HG02938 (cell line): Measurements from ENCODE around the gene APOC1.
"Not testable (repeated sequence)": the region's sequence is repeated elsewhere in the genome, so short reads cannot be mapped to it uniquely, and the experiment has no call there.

Experiments used
- ATAC-seq: cut with Tn5 transposase; IDR thresholded peaks from one replicate; pipeline ENCODE4 v1.9.1; 2021; ENCODE audit warnings: mild to moderate bottlenecking, moderate library complexity; ENCODE audit not compliant: unreplicated experiment

Gene APOC1

DNA sequence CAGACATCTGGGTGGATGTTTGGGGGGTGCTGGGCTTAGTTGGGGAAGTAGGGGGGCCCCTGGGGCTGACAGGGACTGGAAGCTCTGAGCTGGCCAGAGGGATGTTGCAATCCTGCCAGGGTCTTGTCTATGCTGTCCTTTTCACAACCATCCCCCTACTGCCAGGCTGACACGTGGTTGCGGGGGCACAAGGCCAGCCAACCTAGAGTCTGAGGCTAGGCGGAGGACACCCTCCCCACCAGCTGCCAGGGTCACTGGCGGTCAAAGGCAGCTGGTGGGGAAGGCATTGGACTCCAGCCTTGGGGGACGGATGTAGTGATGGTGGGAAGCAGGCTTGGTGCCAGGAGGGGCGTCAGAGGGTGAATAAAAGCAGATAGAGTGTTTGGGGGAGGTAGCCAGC, 1.6 kb upstream of the APOC1 start:
- no peak for ATAC-seq

DNA sequence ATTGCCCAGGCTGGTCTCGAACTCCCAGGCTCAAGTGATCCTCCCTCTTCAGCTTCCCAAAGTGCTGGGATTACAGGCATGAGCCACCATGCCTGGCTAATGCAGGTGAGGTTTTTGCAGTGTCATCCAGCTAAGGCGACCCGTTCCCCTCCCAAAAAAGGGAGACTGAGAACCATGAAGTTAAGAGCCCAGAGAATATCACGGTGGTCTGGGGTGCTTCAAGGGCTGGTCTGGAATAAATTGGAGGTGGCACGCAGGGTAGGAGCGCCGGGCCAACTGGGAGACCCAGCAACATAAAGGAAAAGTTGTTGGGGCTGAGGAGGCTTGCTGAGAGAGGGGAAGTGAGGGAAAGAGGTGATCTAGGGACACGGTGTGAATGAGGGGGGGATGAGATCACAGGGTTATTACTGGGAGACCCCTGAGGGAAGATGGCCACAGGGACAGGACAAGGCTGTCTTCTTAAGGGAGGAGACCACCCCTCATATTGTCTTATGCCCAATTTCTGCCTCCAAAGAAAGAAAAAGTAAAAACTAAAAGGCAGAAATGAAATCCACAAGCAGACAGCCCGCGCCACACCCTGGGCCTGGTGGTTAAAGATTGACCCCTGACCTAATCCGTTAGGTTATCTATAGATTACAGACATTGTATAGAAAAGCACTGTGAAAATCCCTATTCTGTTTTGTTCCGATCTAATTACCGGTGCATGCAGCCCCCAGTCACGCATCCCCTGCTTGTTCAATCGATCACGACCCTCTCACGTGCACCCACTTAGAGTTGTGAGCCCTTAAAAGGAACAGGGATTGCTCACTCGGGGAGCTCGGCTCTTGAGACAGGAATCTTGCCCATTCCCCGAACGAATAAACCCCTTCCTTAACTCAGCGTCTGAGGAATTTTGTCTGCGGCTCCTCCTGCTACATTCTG, 636 bp upstream of the APOC1 start:
- not testable (repeated sequence) for ATAC-seq

DNA sequence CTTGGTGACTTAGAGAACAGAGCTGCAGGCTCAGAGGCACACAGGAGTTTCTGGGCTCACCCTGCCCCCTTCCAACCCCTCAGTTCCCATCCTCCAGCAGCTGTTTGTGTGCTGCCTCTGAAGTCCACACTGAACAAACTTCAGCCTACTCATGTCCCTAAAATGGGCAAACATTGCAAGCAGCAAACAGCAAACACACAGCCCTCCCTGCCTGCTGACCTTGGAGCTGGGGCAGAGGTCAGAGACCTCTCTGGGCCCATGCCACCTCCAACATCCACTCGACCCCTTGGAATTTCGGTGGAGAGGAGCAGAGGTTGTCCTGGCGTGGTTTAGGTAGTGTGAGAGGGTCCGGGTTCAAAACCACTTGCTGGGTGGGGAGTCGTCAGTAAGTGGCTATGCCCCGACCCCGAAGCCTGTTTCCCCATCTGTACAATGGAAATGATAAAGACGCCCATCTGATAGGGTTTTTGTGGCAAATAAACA, 9.9 kb downstream of the APOC1 start:
- no peak for ATAC-seq

DNA sequence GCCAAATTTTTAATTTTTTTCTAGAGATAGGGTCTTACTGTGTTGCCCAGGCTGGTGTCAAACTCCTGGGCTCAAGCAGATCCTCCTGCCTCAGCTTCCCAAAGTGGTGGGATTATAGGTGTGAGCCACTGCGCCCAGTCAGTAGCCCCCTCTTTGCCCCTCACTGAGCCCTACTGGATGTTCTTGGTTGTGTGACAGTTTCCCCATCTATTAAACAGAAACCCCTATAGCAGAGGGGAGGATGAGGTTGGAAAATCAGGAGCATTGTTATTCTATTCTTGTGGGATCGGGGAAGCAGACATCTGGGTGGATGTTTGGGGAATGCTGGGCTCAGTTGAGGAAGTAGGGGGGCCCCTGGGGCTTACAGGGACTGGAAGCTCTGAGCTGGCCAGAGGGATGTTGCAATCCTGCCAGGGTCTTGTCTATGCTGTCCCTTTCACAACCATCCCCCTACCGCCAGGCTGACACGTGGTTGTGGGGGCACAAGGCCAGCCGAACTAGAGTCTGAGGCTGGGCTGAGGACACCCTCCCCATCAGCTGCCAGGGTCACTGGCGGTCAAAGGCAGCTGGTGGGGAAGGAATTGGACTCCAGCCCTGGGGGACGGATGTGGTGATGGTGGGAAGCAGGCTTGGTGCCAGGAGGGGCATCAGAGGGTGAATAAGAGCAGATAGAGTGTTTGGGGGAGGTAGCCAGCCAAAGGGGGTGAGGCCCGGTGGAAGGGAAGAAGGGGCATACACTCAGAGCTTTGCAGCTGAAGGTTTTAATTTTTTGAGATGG, 10.9 kb downstream of the APOC1 start:
- no peak for ATAC-seq

DNA sequence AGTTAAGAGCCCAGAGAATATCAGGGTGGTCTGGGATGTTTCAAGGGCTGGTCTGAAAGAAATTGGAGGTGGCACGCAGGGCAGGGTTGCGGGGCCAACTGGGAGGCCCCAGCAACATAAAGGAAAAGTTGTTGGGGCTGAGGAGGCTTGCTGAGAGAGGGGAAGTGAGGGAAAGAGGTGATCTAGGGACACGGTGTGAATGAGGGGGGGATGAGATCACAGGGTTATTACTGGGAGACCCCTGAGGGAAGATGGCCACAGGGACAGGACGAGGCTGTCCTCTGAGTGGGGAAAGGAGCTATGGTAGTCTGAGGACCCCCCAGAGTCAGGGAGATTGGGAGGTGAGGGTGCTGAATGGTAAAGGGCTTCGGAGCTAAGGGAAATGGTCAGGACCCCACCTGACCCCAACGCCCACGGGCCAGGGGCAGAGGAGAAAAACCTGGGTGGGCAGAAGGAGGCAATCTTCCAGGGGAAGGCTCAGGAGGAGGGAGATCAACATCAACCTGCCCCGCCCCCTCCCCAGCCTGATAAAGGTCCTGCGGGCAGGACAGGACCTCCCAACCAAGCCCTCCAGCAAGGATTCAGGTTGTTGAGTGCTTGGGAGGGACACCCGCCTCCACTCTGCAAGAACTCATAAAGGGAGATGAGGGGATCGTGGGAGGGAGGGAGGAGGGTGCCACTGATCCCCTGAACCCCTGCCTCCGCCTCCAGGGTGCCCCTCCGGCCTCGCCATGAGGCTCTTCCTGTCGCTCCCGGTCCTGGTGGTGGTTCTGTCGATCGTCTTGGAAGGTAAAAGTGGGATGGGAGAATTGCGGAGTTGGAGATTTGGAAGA, 12.1 kb downstream of the APOC1 start:
- not testable (repeated sequence) for ATAC-seq

DNA sequence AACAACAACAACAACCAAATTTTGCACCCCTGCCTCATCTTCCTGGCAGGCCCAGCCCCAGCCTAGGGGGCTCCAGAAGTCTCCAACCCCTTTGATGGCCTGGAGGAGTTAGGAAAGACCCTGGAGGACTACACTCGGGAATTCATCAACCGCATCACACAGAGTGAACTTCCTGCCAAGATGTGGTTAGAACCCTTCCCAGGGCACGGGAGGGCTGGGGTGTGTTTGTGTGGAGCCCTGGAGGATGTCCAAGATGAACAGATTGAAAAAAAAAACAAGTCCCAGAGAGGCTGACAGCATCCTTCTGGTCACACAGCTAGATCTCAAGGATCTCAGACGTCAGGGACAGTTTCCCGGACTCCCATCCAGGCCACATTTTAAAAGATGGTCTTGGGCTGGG, 13.3 kb downstream of the APOC1 start:
- no peak for ATAC-seq

DNA sequence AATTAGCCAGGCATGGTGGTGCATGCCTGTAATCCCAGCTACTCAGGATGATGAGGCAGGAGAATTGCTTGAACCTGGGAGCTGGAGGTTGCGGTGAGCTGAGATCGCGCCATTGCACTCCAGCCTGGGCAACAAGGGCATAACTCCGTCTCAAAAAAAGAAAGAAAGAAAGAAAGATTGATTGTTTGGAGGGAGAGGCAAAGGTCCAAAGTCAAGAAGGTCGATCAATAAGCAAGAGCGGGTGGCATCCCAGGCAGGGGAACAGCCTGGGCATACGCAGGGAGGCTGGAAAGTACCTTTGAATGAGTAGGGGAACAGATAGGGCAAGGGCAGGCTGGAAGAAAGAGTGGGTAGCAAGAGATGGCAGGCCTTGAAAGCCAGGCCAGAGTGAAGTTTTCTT, 15.7 kb downstream of the APOC1 start:
- no peak for ATAC-seq

DNA sequence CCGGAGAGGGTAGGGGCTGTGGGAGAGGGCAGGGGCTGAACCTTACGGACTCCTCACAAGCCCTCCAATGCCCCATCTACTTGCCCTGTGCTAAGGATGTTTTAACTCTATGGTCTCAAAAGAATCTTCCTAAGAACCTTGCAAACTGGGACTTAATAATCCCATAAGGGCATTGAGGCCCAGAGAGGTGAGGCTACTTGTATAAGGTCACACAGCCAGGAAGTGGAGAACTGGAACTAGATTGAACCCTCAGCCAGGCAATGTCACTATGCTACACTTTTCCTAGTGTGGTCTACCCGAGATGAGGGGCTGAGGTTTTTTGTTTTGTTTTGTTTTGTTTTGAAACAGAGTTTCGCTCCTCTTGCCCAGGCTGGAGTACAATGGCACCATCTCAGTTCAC, 17.1 kb downstream of the APOC1 start:
- no peak for ATAC-seq

DNA sequence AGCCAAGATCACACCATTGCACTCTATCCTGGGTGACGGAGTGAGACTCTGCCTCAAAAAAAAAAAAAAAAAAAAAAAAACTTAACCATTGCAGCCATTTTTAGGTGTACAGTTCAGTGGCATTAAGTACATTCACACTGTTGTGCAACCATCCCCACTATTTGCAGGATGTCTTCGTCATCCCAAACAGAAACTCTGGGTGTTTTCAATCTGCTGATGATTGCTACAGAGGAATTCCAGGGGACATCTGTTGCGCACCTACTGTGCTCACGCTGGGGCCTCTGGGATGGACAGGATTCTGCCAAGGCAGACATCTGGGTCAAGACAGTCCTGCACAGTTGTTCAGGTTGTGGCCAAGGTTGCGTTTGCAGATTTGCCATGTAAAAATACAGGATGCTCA, 25.3 kb downstream of the APOC1 start:
- ATAC-seq: no peak

DNA sequence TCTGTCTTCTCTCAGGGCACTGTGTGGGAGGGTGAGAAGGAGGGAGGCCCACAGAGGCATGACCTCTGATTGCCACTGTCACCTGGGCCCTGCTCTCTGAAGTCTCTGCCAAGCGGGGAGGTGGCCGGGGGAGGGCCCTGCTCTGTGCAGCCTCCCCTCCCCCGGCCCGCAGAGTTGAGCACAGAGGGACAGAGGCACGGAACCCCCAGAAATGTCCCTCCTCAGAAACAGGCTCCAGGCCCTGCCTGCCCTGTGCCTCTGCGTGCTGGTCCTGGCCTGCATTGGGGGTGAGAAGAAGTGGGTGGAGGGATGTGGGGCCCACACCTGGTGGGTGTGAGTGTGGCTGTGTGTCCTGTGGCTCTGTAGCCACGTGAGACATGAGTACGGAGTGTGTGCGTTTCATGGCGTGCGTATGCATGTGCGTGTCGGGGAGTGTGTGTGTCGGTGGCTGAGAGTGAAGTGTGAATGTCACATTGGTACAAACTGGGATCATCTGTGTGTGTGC, 27.7 kb downstream of the APOC1 start, which contains the start of gene APOC4:
Gene APOC4 (plus strand): TSS at position 171 of the 505 bp plus-strand sequence. CDS start 41 bp downstream, at position 212.
- ATAC-seq: no peak

DNA sequence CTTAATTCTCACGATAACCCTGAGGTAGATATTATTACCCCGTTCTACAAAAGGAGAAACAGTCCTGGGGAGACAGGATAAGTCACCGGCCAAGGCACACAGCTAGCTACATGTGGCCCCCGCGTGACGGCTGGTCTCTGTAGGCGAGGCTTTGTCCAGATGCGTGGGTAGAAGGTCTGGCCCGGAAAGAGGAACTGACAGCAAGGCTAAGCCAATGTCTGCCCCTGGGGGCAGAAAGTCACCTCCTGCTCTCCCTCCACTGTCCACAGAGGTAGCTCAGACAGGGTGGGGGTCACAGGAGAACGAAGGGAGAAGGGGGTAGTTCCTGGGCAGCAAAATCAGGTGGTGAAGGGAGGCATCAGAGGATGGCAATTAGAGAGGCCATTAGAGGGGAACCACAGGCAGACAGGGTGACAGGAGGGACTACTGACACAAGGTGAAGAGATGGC, 29.4 kb downstream of the APOC1 start:
- no peak for ATAC-seq

DNA sequence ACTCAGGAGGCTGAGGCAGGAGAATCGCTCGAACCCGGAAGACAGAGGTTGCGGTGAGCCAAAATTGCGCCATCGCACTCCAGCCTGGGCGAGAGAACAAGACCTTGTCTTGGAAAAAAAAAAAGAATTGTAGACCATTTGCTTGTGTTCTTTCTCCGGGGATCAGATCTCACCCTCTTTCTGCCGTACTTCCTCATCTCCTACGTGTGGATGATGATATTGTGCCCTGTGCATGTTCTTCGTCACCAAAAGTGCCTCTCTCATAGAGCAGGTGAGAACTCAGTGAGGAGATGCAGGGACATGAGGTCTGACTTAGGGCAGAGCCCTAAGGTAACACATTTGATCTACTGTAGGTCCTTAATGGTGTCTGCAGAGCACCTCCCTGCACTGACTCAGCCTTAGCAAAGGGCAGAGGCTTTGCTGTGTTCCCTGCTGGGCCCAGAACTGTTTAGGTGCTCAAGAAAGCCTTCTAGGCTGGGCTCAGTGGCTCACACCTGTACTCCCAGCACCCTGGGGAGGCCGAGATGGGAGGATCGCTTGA, 32.7 kb downstream of the APOC1 start:
- no peak for ATAC-seq

DNA sequence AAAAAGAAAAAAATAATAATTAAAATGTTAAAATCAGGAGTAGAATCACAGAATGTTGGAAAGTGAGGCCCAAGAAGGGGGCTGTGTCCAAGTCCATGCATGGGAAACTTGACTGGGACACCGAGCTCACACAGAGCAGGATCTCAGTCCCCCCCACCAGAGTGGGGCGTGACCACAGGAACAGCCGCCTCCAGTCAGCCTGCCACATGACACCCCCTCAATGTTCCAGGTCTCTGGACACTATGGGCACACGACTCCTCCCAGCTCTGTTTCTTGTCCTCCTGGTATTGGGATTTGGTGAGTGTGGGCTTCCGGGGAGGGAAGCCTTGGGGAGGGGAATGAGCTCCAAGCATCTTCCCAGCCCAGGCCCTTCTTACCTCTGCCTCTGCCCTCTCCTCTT, 33.8 kb downstream of the APOC1 start:
- ATAC-seq: no peak

DNA sequence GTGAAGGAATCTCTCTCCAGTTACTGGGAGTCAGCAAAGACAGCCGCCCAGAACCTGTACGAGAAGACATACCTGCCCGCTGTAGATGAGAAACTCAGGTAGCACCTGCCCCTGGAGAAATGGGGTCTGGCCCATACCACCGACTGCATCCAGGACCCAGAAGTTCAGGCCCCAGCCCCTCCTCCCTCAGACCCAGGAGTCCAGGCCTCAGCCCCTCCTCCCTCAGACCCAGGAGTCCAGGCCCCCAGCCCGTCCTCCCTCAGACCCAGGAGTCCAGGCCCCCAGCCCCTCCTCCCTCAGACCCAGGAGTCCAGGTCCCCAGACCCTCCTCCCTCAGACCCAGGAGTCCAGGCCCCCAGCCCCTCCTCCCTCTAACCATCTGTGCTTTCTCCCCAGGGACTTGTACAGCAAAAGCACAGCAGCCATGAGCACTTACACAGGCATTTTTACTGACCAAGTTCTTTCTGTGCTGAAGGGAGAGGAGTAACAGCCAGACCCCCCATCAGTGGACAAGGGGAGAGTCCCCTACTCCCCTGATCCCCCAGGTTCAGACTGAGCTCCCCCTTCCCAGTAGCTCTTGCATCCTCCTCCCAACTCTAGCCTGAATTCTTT, 34.5 kb downstream of the APOC1 start:
- ATAC-seq: no peak

DNA sequence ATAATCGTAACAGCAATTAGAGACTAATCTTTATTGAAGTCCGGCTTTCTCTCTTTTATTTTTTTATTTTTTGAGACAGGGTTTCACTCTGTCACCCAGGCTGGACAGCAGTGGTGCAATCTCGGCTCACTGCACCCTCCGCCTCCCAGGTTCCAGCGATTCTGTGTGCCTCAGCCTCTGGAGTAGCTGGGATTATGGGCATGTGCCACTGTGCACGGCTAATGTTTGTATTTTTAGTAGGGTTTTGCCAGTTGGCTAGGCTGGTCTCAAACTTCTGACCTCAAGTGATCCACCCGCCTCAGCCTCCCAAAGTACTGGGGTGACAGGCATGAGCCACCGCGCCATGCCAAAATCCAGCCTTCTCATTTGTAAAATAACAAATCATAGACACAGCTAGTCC, 35.1 kb downstream of the APOC1 start:
- no peak for ATAC-seq

DNA sequence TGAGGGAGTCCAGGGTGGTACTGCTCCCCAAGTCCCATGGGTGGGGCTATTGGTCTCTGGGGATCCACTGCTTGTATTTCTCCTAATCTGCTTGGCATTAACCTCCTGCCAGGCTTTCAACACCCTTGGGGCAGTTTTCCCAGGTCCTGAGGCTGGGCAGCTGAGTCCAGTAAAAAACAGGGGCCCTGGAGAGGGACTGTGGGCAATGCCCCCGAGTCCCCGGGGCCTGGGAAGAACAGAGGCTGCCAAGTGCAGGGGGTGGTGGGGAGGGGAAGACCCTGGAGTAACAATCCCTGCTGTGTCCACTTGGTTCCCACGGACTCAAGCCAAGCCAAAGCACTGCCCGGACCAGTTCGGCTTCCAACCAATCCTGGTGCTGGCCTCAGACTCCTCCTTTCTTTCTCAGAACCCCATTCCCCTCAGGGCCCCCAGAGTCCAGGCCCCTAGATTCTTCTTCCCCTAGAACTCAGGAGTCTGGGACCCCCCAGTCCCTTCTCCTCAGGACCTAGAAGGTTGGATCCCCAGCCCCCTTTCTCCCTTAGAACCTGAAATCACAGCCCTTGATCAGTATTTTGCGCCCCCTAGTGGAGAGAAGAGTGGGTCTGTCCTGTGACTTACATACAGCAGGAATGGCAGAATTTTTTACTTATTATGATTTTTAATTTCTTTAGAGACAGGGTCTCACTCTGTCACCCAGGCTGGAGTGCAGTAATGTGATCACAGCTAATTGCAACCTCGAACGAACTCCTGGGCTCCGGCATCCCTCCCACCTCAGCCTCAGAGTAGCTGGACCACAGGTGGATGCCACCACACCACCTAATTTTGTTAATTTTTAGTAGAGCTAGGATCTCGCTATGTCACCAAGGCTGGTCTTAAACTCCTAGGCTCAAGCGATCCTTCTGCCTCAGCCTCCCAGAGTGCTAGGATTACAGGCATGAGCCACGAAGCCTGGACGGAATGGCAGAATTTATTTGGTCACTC, 37.1 kb downstream of the APOC1 start:
- ATAC-seq: no peak

DNA sequence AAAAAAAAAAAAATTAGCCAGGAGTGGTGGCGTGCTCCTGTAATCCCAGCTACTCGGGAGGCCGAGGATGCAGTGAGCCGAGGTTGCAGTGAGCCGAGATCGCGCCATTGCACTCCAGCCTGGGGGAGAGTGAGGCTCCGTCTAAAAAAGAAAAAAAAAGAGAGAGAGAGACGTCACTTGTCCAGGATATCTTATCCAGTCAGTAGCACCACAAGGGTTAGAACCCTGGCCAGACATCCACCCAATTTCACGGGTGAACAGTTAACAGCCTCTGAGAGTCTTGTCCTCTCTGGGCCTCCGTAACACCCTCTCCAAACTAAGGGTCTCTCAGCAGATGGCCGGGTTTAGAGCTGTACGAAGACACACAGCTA, 39.9 kb downstream of the APOC1 start:
- ATAC-seq: no peak

DNA sequence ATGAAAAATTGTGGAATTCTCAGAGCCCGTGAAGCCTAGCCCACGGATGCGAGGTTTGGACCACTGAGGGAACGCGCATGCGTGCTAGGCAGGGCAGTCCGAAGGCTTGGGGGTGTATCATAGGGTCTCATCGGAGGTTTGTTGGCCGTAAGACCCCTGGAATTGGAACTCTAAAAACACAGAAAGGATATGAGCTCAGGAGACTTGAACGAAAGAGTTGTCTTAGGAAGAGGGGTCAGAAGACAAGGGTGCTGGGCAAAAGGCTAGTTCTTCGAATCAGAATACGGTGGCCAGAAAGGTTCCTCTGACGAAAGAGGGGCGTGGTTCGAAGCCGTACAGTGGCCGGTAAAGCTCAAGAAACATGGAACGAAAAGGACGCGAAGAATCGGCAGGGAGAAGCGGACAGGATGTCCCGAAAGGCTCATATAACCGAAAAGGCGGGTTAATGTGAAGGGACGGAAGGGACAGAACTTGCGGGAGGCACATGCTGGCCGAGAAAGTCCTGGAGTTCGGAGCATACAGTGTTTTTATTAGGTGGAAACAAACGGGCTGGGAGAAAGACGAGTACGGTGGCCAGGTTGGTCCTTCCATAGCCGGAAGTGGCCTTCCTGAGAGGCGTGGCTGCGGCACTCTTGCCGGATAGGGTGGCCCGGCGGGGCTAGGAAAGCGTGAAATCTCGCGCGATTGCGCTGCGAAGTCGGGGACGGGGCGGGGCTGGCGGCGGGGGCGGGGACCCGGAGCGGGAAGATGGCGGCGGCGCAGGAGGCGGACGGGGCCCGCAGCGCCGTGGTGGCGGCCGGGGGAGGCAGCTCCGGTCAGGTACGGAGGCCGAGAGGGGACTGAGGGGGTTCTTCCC, 40.5 kb downstream of the APOC1 start, which contains the start of gene CLPTM1:
Gene CLPTM1 (plus strand): TSS at position 732 of the 856 bp plus-strand sequence. CDS start 16 bp downstream, at position 748.
- ATAC-seq: peak; percentile 67
